ENCODE measurements around the gene IDUA. TPM values are rescaled to one million over a fixed set of nuclear protein-coding genes. Genes with fewer than 3 reads are reported as not detected.
"Not testable (repeated sequence)": the region's sequence is repeated elsewhere in the genome, so short reads cannot be mapped to it uniquely, and the experiment has no call there.

The IDUA gene
- total RNA-seq, 1 experiment from 2014 or later: 46.6 TPM

DNA sequence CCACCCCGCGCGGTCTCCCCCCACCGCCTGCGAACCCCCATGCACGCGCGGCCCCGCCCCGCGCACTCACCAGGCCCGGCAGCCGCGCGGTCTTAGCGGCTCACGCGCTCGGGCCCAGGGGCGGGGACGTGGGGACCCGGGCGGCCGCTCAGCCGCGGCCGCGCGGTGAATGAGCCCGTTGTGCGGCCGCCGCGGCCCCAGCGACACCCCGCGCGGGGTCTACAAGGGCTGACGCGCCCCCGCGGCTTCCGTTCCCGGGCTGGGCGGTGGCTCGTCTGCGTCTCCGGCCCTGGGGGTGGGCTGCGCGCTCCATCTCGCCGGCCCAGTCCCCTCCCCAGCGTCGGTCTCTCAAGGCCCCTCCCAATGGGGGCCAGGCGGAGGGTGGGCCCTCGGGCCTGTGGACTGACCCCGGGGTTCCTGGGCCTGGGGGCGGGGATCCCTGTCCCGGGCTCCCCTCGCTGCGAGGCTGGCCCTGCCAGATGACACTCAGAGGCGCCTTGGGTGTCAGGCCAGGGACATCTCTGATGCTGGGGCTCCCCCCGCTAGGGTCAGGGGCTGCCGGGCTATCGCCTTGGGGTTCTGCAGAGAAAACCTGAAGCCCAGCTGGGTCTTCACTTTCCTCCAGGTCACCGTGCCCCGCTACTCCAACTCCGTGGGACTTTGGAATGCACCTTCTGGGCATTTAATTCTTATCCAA lies 10.7 kb downstream of the IDUA start:
- no peak overlapping the region for H3K4me3 ChIP-seq
- H3K4me2 ChIP-seq: no peak overlapping the region
- H2AFZ ChIP-seq: no peak overlapping the region
- ChIA-PET POLR2A (ENCODE audit: unreplicated experiment) (no interaction called here), CTCF (no interaction called here)
- peaks cover 11% of the 10 kb centered on the region for H3K27me3 ChIP-seq (ENCODE audit: insufficient read depth, low read depth)
- no peaks in the 10 kb centered on the region for H3K36me3 ChIP-seq (ENCODE audit: low read depth)
- no peaks in the 10 kb centered on the region for H3K79me2 ChIP-seq (ENCODE audit: low read depth)
- peaks cover 7% of the 10 kb centered on the region; the same call in 1 of the 2 replicates for H4K20me1 ChIP-seq (ENCODE audit: insufficient read depth)
- no peak for DNase-seq
- no peaks in the 10 kb centered on the region for H3K9me2 ChIP-seq (ENCODE audit: insufficient read depth)
- TF ChIP-seq, protein P1, sequence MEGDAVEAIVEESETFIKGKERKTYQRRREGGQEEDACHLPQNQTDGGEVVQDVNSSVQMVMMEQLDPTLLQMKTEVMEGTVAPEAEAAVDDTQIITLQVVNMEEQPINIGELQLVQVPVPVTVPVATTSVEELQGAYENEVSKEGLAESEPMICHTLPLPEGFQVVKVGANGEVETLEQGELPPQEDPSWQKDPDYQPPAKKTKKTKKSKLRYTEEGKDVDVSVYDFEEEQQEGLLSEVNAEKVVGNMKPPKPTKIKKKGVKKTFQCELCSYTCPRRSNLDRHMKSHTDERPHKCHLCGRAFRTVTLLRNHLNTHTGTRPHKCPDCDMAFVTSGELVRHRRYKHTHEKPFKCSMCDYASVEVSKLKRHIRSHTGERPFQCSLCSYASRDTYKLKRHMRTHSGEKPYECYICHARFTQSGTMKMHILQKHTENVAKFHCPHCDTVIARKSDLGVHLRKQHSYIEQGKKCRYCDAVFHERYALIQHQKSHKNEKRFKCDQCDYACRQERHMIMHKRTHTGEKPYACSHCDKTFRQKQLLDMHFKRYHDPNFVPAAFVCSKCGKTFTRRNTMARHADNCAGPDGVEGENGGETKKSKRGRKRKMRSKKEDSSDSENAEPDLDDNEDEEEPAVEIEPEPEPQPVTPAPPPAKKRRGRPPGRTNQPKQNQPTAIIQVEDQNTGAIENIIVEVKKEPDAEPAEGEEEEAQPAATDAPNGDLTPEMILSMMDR (conservative IDR thresholded peaks at IDR 0.05): no peak
- H3K27ac ChIP-seq: no peak overlapping the region
- H3K4me1 ChIP-seq (replicated peaks; ENCODE audit: insufficient read depth): peaks cover 11% of the 10 kb centered on the region
- intact Hi-C loops (cut with micrococcal nuclease; ENCODE audit: unreplicated experiment): no loop called here
- BruUV-seq (replicated peaks): no TSS peak
- peaks cover 7% of the 10 kb centered on the region; the same call in 1 of the 2 replicates for H3F3A ChIP-seq (ENCODE audit: insufficient read depth, low read depth)
- H3K9me3 ChIP-seq (ENCODE audit: insufficient read depth, low read depth): no peaks in the 10 kb centered on the region

DNA sequence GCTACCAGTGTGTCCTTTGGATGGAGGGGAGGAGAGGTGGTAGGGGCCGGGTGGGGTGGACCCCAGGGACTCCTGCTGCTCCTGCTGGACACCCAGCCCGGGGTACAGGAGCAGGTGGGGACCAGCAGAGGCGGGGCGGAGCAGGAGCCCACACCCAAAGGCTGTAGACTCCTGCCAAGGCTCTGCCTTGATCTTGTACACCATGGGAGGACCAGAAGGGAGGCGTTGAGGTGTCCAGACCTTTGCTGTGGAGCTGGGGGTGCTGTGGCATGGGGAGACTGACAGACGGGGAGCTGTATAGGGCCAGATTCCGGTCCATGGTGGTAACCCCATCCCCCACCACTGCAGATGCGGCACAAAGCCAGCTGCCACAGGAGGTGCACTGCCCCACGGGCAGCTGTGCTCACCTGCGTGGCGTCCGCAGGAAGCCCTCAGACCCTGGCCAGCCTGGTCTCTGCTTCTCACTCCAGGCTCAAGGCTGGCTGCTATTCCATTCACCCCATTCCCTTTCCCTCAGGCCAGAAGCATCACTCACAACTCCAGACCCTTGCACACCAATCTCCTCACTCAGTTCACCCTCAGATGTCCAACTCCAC lies 11.3 kb downstream of the IDUA start:
- Histone ChIP-seq H3K4me1 (replicated peaks; ENCODE audit: insufficient read depth) (peaks cover 4% of the 10 kb centered on the region), H3K4me3 (no peak overlapping the region), H4K20me1 (ENCODE audit: insufficient read depth) (peaks cover 7% of the 10 kb centered on the region; the same call in 1 of the 2 replicates), H2AFZ (no peak overlapping the region), H3K27me3 (ENCODE audit: insufficient read depth, low read depth) (peaks cover 11% of the 10 kb centered on the region), H3K36me3 (ENCODE audit: low read depth) (no peaks in the 10 kb centered on the region), H3K27ac (no peak overlapping the region), H3K9me2 (ENCODE audit: insufficient read depth) (no peaks in the 10 kb centered on the region), H3K79me2 (ENCODE audit: low read depth) (no peaks in the 10 kb centered on the region), H3K9me3 (ENCODE audit: insufficient read depth, low read depth) (no peaks in the 10 kb centered on the region), H3K4me2 (no peak overlapping the region), H3F3A (ENCODE audit: insufficient read depth, low read depth) (peaks cover 7% of the 10 kb centered on the region; the same call in 1 of the 2 replicates)
- ChIA-PET POLR2A (ENCODE audit: unreplicated experiment) (no interaction called here), CTCF (no interaction called here)
- DNase-seq: no peak
- TF ChIP-seq, protein P1 (conservative IDR thresholded peaks at IDR 0.05): no peak
- no peak for TF ChIP-seq EZH2 (IDR thresholded peaks at IDR 0.05; ENCODE audit: low read depth)
- no TSS peak for BruUV-seq (replicated peaks)
- intact Hi-C loops (cut with micrococcal nuclease; ENCODE audit: unreplicated experiment): no loop called here

DNA sequence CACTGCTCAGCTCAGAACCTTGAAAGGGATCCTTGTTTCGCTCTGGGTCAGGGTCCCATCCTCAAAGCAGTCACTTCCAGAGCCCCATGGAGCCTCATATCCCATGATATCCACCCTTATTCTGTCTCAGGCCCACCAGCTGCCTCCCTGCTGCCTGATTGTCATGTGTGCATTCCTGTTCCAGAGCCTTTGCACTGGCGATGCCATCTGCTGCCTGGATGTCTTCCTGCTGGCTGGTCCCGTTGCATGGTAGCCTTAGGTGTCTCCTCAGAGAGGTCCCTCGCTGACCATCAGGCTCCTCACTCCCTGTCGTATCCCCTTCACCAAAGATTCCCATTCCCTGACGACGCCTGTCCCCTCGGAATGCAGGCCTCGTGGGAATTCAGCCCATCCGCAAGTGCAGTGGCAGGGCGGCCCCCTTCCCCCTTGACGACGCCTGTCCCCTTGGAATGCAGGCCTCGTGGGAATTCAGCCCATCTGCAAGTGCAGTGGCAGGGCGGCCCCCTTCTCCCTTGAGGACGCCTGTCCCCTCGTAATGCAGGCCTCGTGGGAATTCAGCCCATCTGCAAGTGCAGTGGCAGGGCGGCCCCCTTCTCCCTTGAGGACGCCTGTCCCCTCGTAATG lies 12.5 kb downstream of the IDUA start:
- H2AFZ ChIP-seq; intact Hi-C loops (cut with micrococcal nuclease; ENCODE audit: unreplicated experiment); H3K9me2 ChIP-seq (ENCODE audit: insufficient read depth); POLR2A ChIA-PET (ENCODE audit: unreplicated experiment); H3K4me2 ChIP-seq; H3K27ac ChIP-seq; H3K4me1 ChIP-seq (replicated peaks; ENCODE audit: insufficient read depth); H3F3A ChIP-seq (ENCODE audit: insufficient read depth, low read depth); BruUV-seq (replicated peaks); CTCF ChIA-PET; H3K4me3 ChIP-seq; H3K79me2 ChIP-seq (ENCODE audit: low read depth); H4K20me1 ChIP-seq (ENCODE audit: insufficient read depth); H3K9me3 ChIP-seq (ENCODE audit: insufficient read depth, low read depth); H3K36me3 ChIP-seq (ENCODE audit: low read depth); DNase-seq: not testable (repeated sequence)
- H3K27me3 ChIP-seq (ENCODE audit: insufficient read depth, low read depth): peaks cover 11% of the 10 kb centered on the region
